ENCODE measurements around the gene DEFB116.
"Not testable (repeated sequence)": the region's sequence is repeated elsewhere in the genome, so short reads cannot be mapped to it uniquely, and the experiment has no call there.

The DEFB116 gene

GRCh38 chr20:31308535-31309162 lies at the start of gene DEFB116:
DEFB116 (minus strand) TSS chr20:31308585; CDS start chr20:31308585, 0 bp downstream.
- no peak for DNase-seq

DNA sequence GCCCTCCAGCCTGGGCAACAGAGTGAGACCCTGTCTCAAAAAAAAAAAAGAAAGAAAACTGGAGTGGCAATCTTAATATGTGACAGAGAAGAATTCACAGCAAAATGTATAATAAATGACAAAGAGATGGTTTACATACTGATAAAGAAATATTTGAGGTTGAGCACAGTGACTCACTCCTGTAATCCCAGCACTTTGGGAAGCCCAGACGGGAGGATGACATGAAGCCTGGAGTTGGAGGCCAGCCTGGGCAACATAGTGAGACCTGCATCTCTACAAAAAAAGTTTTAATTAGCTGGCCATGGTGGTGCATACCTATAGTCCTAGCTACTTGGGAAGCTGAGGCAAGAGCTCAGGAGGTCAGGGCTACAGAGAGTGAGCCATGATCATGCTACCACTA lies 47.6 kb upstream of the DEFB116 start:
- DNase-seq: no peak

DNA sequence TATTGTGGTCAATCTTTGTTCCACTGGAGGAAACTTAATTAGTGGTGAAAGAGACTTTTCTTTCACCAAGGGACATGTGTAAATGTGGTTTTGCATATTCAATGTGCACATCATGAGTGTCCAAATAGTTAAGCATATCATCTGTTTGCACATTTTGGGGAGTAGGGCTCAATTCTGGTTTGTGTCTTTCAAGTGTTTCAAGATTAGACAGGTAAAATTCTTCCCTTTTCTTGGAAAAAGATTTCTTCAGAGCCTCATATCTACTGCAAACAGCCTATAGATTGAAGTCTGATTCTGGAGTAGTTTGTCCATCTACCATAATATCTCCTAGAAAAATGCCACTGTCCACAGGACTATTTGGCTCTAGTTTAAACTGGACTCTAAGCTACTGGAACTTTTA lies 33.1 kb upstream of the DEFB116 start:
- DNase-seq: no peak

DNA sequence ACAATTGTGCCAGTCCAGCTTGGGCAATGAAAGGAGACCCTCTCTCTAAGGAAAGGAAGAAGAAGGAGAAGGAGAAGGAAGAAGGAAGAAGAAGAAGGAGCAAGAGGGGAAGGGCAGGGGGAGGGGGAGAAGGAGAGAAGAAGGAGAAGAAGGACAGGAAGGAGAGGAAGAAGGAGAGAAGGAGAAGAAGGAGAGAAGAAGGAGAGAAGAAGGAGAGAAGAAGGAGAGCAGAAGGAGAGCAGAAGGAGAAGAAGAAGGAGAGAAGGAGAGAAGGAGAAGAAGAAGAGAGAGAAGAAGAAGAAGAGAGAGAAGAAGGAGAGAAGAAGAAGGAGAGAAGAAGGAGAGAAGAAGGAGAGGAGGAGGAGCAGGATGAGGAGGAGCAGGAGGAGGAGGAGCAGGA lies 22.5 kb upstream of the DEFB116 start:
- DNase-seq: no peak

DNA sequence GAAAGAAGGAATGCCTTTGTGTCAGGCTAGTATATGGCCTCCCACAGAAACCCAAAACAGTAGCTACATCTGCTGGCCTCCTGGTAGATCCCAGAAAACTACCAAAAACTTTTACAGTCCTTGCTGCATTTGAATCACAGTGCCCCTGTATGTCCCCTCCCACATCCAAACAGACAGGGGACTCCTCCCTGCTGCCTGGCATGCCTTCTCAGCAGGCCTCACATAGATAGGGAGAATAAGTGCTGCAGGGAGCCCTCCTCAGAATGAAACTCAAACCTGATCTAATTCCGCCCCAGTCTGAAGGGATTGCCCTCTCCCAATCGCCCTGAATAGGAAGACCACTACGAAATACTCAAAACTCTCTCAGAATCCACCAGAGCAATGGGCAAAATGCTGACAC lies 14.1 kb upstream of the DEFB116 start:
- no peak for DNase-seq

DNA sequence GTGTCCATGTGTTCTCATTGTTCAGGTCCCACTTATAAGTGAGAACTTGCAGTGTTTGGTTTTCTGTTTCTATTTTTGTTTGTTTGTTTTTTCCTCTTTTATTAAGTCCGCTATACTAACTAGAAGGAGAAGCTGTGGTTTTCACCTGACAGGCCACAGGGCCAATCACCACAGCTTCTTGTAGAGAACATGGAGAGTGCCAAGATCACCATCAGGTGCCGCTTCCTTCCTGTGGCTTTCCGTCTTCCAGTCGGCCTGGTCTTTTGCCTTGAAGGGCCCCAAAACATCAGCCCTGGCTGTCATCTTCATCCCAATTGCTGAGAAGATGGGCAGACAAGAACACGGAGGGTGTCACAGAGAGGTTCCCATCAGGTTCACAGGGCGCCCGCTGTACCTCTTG lies 23.4 kb downstream of the DEFB116 start:
- DNase-seq: not testable (repeated sequence)

DNA sequence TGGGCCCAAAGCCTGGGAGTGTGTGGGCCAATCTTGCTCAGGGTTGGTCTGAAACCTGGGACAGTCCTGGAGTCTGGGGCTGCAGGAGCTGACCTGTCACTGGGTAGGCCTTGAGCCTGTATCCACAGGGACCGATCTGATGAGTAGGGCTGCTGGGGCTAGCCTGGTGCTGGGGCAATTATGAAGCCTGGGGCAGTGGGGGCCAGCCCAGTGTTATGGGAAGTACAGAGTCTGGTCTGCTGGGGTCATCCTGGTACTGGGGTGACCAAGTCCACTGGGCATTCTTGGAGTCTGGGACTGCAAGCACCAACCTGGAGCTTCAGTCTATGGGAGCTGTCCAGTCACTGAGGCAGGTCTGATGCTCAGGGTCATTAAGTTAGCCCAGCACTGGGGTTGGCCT lies 30.2 kb downstream of the DEFB116 start:
- DNase-seq: no peak

GRCh38 chr20:31274441-31274840 lies 33.9 kb downstream of the DEFB116 start:
- DNase-seq: no peak

DNA sequence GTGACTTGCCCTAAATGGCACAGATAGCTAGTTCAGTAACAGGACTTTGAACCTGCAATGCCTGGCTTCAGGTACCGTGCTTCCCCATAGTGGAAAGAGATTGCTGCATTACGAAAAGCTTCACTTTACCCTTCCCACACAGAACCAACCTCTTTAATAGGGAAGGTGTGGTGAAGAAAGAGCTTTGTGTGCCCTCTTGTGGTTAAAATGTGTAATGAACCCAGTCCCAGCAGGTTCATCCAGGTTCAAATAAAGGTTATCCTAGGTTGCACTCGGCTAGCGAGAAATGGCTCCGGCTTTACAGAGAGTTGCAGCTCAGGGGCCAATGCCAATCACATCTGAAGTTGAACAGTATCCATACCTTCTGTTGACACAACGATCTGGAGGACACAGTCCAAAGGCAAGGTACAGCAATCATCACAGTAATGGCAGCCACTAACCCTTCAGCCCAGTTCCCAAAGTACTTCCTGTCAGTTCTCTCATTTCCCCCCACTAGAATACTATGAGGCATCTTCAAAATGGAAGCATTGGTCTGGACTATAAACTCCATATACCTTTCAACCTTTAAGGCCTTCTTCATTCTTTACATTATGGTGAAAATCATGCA lies 48.0 kb downstream of the DEFB116 start:
- DNase-seq: no peak

DNA sequence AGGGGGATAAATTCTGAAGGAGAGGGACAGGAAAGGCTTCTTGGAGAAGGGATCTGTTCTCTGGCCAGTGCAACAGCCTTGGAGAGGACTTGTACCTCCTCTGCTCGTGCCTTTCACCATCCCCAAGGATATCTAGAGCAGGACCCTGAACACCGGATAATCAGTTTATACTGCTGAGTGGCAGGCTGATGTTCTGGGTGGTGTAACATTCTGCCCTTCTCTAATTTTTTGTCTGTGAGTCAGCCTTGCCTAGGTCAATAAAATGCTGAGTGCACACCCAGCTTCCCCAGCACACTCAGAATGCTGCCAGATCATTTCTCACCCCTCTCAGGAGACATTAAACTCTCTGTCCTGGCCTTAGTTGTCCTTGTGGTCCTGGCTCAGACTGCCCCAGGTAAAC lies 51.0 kb downstream of the DEFB116 start, which contains the start of gene DEFB115:
DEFB115 (plus strand) TSS at position 301 of the 400 bp plus-strand sequence; CDS start at position 301, 0 bp downstream.
- DNase-seq: no peak

DNA sequence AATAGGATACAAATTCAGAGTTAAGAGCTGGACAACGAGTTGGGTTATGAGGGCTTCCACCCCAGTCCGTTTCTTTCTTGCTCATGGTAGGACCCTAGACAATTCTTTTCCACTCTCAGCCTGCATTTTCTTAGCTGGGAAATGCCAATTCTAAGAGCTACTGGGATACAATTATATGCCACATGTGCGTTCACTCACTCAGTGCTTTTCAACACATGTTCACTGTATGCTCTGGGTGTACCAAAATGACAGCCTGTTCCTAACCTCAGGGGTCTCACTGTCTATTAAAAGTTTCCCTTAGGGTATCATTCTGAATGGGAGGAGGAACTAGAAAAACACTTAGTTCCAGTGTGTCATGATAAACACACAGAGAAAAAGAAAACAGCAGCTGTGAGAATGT lies 51.4 kb downstream of the DEFB116 start:
- DNase-seq: no peak

Measured in stimulated activated CD4-positive, alpha-beta T cell treated with anti-CD3 and anti-CD28 coated beads, Interleukin-2, amount 100 ng/mL, for 48 hours (primary cell).